ENCODE results near the gene FBXL7.

DNA sequence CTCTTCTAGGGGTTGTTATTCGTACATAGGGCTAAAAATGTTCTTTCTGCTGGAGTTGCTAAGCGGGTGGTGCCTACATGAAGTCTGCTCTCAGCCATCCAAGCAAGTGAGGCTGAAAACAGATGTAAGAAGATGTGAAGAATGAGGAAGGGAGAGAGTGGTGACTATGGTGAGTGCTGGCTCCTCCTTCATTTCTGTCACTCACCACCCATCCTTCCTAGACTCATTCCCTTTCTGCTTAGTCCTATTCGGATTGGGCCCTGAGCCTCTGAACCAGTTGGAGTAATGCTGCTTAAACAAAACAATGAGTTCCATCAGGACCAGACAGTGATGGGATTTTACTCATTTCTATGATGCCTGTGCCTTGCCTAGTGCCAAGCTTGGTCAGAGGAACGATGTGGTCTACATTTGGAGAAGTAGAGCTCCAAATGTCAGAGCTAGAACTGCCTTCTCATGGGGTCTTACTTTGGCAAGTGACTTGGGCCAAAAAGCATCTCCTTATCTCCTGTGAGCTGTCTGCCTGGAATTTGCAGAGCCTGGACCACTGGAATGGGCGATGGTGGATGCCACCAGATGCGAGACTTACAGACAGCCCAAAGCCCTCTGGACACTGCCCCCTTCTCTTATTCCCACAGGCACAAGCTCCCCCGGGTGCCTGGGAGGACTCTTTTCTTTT lies 192.9 kb downstream of the FBXL7 start:
- TF ChIP-seq, protein P1, sequence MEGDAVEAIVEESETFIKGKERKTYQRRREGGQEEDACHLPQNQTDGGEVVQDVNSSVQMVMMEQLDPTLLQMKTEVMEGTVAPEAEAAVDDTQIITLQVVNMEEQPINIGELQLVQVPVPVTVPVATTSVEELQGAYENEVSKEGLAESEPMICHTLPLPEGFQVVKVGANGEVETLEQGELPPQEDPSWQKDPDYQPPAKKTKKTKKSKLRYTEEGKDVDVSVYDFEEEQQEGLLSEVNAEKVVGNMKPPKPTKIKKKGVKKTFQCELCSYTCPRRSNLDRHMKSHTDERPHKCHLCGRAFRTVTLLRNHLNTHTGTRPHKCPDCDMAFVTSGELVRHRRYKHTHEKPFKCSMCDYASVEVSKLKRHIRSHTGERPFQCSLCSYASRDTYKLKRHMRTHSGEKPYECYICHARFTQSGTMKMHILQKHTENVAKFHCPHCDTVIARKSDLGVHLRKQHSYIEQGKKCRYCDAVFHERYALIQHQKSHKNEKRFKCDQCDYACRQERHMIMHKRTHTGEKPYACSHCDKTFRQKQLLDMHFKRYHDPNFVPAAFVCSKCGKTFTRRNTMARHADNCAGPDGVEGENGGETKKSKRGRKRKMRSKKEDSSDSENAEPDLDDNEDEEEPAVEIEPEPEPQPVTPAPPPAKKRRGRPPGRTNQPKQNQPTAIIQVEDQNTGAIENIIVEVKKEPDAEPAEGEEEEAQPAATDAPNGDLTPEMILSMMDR (conservative IDR thresholded peaks at IDR 0.05): no peak
- TF ChIP-seq ZFX (IDR thresholded peaks at IDR 0.05): no peak

Measured in C4-2B (cell line).